Measurements from ENCODE around the gene ESR1.
"Not testable (repeated sequence)": the region's sequence is repeated elsewhere in the genome, so short reads cannot be mapped to it uniquely, and the experiment has no call there.

Gene ESR1

GRCh38 chr6:151975795-151976194, 168.3 kb downstream of the ESR1 start:
- no peak for DNase-seq (ENCODE audit: low read depth)

- DNase-seq (ENCODE audit: low read depth) = not testable (repeated sequence)
Observed at GRCh38 chr6:151988199-151988598, 180.7 kb downstream of the ESR1 start.

- no peak for DNase-seq (ENCODE audit: low read depth)
Observed at GRCh38 chr6:151992091-151992490, 184.6 kb downstream of the ESR1 start.

- no peak for DNase-seq (ENCODE audit: low read depth)
Observed at GRCh38 chr6:151993364-151993763, 185.9 kb downstream of the ESR1 start.

GRCh38 chr6:151998784-151999183, 191.3 kb downstream of the ESR1 start:
- DNase-seq (ENCODE audit: low read depth) = no peak

- no peak for DNase-seq (ENCODE audit: low read depth)
Observed at GRCh38 chr6:151999194-151999593, 191.7 kb downstream of the ESR1 start.

GRCh38 chr6:152001408-152001807, 193.9 kb downstream of the ESR1 start:
- DNase-seq (ENCODE audit: low read depth) = no peak

GRCh38 chr6:152002306-152002705, 194.8 kb downstream of the ESR1 start:
- no peak for DNase-seq (ENCODE audit: low read depth)

GRCh38 chr6:152004036-152004566, 196.6 kb downstream of the ESR1 start:
- no peak for DNase-seq (ENCODE audit: low read depth)

GRCh38 chr6:152004896-152005295, 197.4 kb downstream of the ESR1 start:
- DNase-seq (ENCODE audit: low read depth) = no peak

GRCh38 chr6:152008779-152009178, 201.3 kb downstream of the ESR1 start:
- DNase-seq (ENCODE audit: low read depth) = no peak

- no peak for DNase-seq (ENCODE audit: low read depth)
Observed at GRCh38 chr6:152012227-152012626, 204.7 kb downstream of the ESR1 start.

- no peak for DNase-seq (ENCODE audit: low read depth)
Observed at GRCh38 chr6:152018876-152019275, 211.4 kb downstream of the ESR1 start.

- DNase-seq (ENCODE audit: low read depth) = no peak
Observed at GRCh38 chr6:152022303-152022702, 214.8 kb downstream of the ESR1 start.

- DNase-seq (ENCODE audit: low read depth) = no peak
Observed at GRCh38 chr6:152023613-152024012, 216.1 kb downstream of the ESR1 start.

GRCh38 chr6:152026291-152026690, 218.8 kb downstream of the ESR1 start:
- no peak for DNase-seq (ENCODE audit: low read depth)

- not testable (repeated sequence) for DNase-seq (ENCODE audit: low read depth)
Observed at GRCh38 chr6:152026744-152027143, 219.3 kb downstream of the ESR1 start.

GRCh38 chr6:152033765-152034164, 226.3 kb downstream of the ESR1 start:
- DNase-seq (ENCODE audit: low read depth) = not testable (repeated sequence)

GRCh38 chr6:152034631-152035030, 227.1 kb downstream of the ESR1 start:
- no peak for DNase-seq (ENCODE audit: low read depth)

- no peak for DNase-seq (ENCODE audit: low read depth)
Observed at GRCh38 chr6:152046118-152046517, 238.6 kb downstream of the ESR1 start.

- no peak for DNase-seq (ENCODE audit: low read depth)
Observed at GRCh38 chr6:152048921-152049320, 241.4 kb downstream of the ESR1 start.

- no peak for DNase-seq (ENCODE audit: low read depth)
Observed at GRCh38 chr6:152049502-152049901, 242.0 kb downstream of the ESR1 start.

GRCh38 chr6:152050451-152051195, 243.1 kb downstream of the ESR1 start:
- DNase-seq (ENCODE audit: low read depth) = no peak

GRCh38 chr6:152052061-152052460, 244.6 kb downstream of the ESR1 start:
- DNase-seq (ENCODE audit: low read depth) = no peak

All from stimulated activated CD8-positive, alpha-beta memory T cell treated with anti-CD3 and anti-CD28 coated beads, Interleukin-4, amount 100 ng/mL, for 24 hours (primary cell).